ENCODE measurements around the gene KRTAP10-1.
"Not testable (repeated sequence)": the region's sequence is repeated elsewhere in the genome, so short reads cannot be mapped to it uniquely, and the experiment has no call there.

KRTAP10-1 gene

GRCh38 chr21:44571296-44571695, 31.3 kb upstream of the KRTAP10-1 start:
- DNase-seq (ENCODE audit: low read depth in 2 of 2), result no peak

GRCh38 chr21:44569861-44570517, 30.0 kb upstream of the KRTAP10-1 start:
- no peak for DNase-seq (ENCODE audit: low read depth in 2 of 2)

- DNase-seq (ENCODE audit: low read depth in 2 of 2), result no peak
Observed at GRCh38 chr21:44568667-44569556, 28.9 kb upstream of the KRTAP10-1 start.

DNA sequence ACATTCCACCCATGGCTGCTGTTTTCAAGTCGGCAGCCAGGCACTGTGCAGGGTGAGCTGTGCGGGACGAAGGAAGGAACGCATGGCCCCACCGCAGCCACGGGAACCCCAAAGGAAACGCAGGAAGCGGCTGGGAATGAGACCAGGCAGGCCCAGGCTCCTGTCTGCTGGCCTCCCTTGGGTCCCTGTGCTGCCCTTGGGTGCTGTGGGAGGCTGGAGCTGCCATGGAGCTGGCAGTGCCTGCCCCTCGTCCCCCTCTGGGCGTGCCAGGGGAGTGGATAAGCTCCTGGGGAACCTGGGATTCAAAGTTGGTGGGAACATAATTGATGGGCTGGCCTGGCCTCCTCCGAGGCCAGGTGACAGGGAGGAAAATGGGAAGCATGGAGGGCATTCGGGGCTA, 28.3 kb upstream of the KRTAP10-1 start:
- DNase-seq (ENCODE audit: low read depth in 2 of 2), result no peak

DNA sequence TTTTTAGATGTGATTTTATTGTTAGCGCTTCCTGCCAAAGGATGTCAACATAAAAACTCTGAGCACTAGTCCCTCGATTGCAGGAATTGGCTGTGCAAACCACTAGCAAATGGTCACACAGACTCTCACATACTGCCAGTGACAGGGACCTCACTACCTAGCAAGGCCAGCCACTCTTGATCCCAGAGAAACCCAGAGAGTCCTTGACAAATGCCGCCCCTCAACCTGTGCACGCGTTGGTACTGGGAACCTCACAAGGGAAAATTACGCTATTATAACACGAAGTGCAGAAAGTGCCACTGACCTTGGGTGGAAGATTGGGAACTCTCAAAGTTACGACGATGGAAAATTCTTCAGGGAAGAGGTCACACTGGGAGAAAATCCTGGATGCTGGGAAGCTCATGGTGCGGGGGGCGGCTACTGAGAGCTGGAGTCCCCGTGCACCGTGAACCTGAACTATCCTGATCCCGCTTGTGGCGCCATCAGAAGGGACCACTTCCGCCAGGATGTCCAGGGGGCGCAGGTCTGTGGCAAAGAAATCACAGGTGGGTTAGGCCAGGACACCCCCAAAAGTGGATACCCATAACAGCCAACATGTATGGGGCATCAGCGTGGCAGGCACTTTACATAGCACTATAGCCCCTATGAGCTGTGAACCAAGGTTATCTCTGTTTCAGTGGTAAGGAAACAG, 27.6 kb upstream of the KRTAP10-1 start:
- DNase-seq (ENCODE audit: low read depth in 2 of 2), result no peak

- DNase-seq (ENCODE audit: low read depth in 2 of 2), result no peak
Observed at GRCh38 chr21:44566403-44566802, 26.4 kb upstream of the KRTAP10-1 start.

GRCh38 chr21:44564886-44565598, 25.0 kb upstream of the KRTAP10-1 start:
- no peak for DNase-seq (ENCODE audit: low read depth in 2 of 2)

DNA sequence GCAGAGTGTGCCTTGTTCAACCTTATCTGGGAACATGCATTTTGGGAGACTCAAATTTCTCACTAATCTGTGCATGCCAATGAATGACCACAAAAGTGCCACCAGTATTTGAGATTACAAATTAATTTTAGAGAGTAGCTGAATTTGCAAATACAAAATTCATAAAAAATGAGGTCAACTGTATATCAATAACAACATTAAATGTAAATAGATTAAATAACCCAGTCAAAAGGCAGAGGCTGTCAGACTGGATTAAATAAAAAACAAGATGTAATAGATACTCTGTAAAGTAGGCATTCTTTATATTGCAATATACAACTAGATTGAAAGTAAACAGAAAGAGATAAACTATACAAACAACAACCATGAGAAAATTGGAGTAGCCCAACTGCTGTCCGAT, 24.1 kb upstream of the KRTAP10-1 start:
- no peak for DNase-seq (ENCODE audit: low read depth in 2 of 2)

- no peak for DNase-seq (ENCODE audit: low read depth in 2 of 2)
Observed at GRCh38 chr21:44558695-44559094, 18.7 kb upstream of the KRTAP10-1 start, which contains the start of gene KRTAP10-3. TSS of gene KRTAP10-3 (minus strand) at chr21:44558795. CDS start at chr21:44558715, 80 bp downstream.

DNA sequence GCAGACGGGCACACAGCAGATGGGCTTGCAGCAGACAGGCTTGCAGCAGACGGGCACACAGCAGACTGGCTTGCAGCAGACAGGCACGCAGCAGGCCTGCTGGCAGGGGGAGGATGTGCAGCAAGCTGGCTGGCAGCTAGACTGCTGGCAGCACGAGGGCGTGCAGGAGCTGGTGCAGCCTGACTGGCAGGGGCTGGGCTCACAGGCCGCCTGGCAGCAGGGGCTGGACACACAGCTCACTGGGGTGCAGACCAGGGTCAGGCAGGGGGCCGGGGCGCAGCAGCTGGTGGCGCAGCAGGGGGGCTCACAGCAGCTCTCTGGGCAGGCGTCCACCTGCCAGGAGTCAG, 18.3 kb upstream of the KRTAP10-1 start:
- DNase-seq (ENCODE audit: low read depth in 2 of 2), result not testable (repeated sequence)

GRCh38 chr21:44557491-44558328, 17.7 kb upstream of the KRTAP10-1 start:
- DNase-seq (ENCODE audit: low read depth in 2 of 2), result no peak

GRCh38 chr21:44556879-44557278, 16.9 kb upstream of the KRTAP10-1 start:
- DNase-seq (ENCODE audit: low read depth in 2 of 2), result no peak

DNA sequence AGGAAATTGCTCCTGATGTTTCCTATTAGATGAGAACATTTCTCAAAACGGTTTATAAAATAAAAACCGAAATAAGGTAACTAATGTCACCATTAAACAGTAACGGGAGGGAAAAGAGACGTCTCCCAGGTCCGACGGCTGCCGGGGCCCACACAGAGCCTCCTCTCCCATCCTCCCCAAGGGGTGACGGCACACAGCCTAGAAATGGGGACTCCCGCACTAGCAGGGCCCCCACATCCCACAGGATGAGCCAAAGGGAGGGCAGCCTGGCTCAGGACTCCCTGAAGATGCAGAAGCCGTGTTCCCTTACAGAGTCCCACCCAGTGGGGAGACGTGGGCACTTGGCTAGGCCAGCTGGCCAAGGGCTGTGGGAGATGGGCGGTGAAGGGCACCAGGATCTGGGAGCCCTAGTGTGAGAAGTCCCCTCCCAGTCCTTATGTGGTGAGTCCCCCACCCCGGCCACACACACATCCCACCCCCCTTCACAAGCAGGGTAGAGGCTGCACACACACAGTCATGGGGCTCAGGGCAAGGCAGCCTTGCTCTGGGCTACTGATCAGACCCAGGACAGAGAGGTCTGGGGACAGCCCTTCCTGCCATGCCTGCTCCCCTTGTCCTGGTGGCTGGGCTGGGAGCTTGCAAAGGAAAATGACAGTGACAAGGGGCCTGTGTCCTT, 15.3 kb upstream of the KRTAP10-1 start:
- DNase-seq (ENCODE audit: low read depth in 2 of 2), result no peak

- DNase-seq (ENCODE audit: low read depth in 2 of 2), result no peak
Observed at GRCh38 chr21:44552681-44553080, 12.7 kb upstream of the KRTAP10-1 start.

DNA sequence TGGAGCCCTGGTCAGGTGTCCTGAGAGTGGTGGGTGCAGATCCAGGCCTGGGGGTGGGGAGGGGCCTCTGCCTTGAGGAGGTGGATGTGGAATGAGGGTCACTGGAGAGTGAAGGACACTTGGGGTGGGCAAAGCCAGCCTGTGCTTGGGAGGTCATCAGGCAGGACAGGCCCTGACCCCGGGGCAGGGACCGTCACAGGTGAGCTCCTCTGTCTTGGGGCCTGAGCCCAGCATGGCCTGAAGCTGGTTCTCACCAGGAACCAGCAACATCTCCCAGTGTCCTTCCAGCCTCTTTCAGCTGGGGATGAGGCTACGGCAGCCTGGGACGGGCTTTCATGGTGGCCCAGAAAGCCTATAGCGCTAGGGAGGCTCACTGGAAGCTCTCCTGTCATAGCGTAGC, 12.1 kb upstream of the KRTAP10-1 start:
- no peak for DNase-seq (ENCODE audit: low read depth in 2 of 2)

DNA sequence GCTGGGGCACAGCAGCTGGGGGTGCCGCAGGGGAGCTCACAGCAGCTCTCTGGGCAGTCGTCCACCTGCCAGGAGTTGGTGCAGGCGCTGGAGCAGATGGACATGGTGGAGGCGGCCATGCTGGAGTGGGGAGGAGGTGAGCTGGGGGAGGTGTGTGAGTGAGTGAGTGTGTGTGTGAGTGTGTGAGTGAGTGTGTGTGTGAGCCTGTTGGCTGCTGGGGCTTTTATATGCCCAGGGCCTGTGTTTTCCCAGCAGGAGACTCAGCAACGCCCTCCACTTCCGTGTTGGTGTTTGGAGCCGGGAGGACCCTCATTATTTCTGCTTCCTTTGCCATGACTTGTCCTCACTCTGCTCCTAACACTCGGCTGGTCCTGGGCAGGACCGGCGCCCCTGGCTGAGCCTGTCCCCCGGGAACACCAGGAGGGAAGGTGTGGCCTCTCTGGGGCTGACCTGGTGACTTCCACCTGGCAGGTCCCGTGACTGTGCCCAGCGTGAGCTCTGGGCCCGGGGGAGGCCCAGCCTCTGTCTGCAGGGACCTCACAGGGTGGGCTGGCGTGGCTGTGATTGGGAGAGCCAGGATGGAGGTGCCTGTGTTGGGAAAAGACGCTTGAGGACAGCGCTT, 11.5 kb upstream of the KRTAP10-1 start, which contains the start of gene KRTAP10-2:
KRTAP10-2 (minus strand) TSS at position 166 of the 622 bp plus-strand sequence; CDS start at position 119, 47 bp downstream.
- DNase-seq (ENCODE audit: low read depth in 2 of 2), result no peak

- no peak for DNase-seq (ENCODE audit: low read depth in 2 of 2)
Observed at GRCh38 chr21:44550807-44551206, 10.8 kb upstream of the KRTAP10-1 start.

- not testable (repeated sequence) for DNase-seq (ENCODE audit: low read depth in 2 of 2)
Observed at GRCh38 chr21:44550285-44550684, 10.3 kb upstream of the KRTAP10-1 start.

GRCh38 chr21:44549525-44550211, 9.7 kb upstream of the KRTAP10-1 start:
- no peak for DNase-seq (ENCODE audit: low read depth in 2 of 2)
